ENCODE results near the gene FAM9C.

Gene FAM9C

GRCh38 chrX:13001961-13002671 lies 42.3 kb downstream of the FAM9C start:
- DNase-seq, result no peak

- no peak for DNase-seq
Measured at GRCh38 chrX:13001097-13001496, 43.3 kb downstream of the FAM9C start.

GRCh38 chrX:13000301-13000811 lies 44.1 kb downstream of the FAM9C start:
- no peak for DNase-seq

DNA sequence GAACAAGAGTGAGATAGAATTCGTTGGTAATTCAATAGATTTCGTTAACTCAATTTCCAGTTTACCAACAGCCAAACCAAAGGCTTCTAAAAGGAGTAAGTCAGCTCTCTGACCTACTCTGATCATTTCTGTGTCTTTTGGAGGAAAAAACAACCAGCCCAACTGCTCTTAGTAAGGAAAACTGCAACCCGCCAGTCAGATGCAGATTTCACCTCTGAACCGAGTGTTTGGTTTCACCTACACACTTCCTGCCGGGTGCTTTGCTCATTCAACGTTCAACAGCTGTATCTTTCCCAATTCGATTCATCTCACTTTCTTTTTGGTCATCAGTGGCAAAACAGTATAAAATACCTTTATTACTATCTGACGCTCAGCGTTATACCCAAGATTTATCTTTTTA lies 45.0 kb downstream of the FAM9C start:
- DNase-seq, result no peak

DNA sequence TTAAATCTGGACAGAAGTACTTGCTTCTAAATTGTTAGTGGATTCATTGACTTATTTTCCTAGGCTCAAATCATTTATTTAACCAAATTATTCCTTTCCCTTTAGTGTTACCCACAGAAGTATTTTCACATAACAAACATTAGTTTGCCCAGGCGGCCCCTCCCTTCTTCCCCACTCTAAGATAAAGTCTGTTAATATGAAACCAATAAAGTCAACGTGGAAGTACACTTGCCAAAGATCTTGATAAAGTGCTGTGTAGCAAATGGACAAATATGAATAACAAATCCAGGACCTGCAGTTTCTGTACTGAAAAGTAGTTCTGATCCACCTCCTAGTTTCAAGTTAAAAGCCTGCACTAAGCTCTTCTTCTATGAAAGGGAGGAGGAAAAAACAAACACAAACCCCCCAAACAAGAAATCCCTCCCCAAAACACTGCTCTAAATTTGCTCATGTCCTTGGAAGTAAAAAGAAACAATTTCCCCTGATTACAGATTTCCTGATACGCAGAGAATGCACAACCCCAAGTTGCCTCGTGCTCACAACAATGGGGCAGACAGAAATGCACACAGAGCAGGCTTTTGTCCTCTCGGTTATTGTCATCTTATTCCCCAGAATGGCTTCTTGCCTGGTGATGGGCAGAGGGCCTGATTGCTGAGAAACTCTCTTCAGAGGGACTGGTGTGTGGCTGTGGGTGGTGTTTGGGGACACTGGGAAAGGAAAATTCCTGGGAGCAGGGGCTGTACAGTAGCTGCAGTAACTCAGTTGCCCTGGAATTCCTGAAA lies 46.3 kb downstream of the FAM9C start:
- DNase-seq, result no peak

- no peak for DNase-seq
Measured at GRCh38 chrX:12996934-12997435, 47.4 kb downstream of the FAM9C start.

DNA sequence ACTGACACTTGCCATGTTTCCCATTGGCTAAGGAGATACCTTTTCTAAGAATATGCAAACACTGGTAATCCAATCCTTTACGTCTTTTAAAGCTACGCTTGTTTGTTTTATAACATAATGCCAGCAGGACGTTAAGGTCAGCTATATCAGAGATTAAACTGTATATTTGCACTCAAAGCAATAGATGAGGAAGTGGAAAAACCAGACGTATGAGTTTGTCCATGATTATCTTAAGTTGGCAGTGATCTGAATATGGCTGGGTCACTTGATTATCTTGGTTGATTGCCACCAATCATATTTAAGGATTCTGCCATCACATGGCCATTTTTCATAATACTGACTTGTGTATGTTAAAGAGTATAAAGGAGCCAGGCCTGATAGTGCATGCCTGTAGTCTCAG lies 50.1 kb downstream of the FAM9C start:
- no peak for DNase-seq

- DNase-seq, result no peak
Measured at GRCh38 chrX:12993826-12994225, 50.6 kb downstream of the FAM9C start.

- DNase-seq, result no peak
Measured at GRCh38 chrX:12992544-12993118, 51.8 kb downstream of the FAM9C start.

DNA sequence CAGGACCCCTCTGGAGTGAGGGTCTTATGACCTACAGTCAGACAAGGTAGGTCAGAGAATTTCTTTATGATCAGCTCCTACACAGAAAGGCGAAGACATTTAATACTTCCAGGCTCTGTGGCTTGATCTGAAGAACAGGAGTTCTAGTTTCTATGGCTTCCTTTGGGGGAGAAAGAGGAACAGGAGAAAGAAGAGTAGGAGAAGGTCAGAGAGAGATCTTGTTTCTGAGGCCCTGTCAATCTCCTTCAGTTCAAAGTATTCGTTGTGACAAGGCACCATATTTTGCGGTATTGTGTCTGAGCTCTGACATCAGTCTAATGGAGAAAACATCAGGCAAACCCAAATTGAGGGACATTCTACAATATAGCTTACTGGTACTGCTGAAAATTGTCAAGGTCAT lies 52.8 kb downstream of the FAM9C start:
- DNase-seq, result no peak

DNA sequence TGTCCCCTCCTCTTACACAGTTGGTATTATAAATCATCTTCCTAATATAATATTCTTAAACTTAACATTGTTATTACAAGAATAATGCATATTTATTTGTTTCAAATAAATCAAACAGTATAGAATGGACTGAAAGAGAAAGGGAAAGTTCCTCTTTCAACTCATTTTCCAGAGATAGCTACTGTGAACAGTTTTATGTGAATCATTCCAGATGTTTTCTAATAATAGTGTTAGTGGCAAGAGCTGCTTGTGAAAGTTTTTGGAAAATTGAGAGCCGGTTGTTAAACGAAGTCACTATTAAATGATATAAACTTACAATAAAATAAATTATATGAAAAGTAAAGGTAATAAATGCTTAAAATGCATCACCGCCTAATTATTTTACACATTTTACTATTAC lies 55.0 kb downstream of the FAM9C start:
- DNase-seq, result no peak

GRCh38 chrX:12988797-12989196 lies 55.6 kb downstream of the FAM9C start:
- no peak for DNase-seq

GRCh38 chrX:12987900-12988594 lies 56.4 kb downstream of the FAM9C start:
- no peak for DNase-seq

- DNase-seq, result no peak
Measured at GRCh38 chrX:12987340-12987739, 57.1 kb downstream of the FAM9C start.

GRCh38 chrX:12986886-12987285 lies 57.5 kb downstream of the FAM9C start:
- DNase-seq, result no peak

DNA sequence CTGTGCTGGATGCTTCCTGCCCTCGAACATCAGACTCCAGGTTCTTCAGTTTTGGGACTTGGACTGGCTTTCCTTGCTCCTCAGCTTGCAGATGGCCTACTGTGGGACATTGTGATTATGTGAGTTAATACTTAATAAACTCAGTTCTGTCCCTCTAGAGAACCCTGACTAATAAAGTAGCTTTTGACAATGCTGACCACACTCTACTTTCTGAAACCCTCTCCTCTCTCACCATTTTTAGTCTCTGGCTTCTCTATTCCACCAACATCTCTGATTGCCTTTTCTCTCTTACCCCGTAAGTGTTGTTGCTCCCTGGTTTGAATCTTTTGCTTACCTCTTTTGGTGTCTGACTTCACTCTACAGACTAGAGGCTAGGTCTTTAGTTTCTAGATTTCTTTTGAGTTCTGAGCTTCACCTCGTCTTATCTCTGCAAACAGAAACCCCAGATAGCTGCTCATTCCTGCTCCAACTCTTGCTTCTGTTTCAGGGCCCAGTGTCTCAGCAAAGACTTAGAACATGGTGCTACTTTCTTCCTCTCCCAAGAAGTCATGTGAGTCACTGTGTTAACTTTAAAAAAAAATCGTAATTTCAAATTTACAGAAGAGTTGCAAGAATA lies 58.1 kb downstream of the FAM9C start:
- no peak for DNase-seq

All from T1000 (cell line).